Endothelial cell (in vitro differentiated cells): ENCODE results near the gene ICAM2. TPM values are rescaled to one million over a fixed set of nuclear protein-coding genes. Genes with fewer than 3 reads are reported as not detected.

ENCODE experiments used
- DNase-seq: peaks from one replicate; pipeline ENCODE4 v3.0.0; 2021; ENCODE audit warnings: low spot score
- H3K27ac Mint-ChIP-seq: one replicate; pipeline ENCODE4 v1.8.0; 2021; ENCODE audit warnings: mixed read lengths, inconsistent platforms; ENCODE audit not compliant: unreplicated experiment
- H3K27me3 Mint-ChIP-seq: one replicate; pipeline ENCODE4 v1.8.0; 2021; ENCODE audit warnings: mild to moderate bottlenecking, moderate library complexity, mixed read lengths, inconsistent platforms; ENCODE audit not compliant: unreplicated experiment
- H3K36me3 Mint-ChIP-seq: one replicate; pipeline ENCODE4 v1.8.0; 2021; ENCODE audit warnings: mild to moderate bottlenecking, low read depth, mixed read lengths, inconsistent platforms; ENCODE audit not compliant: unreplicated experiment
- H3K4me1 Mint-ChIP-seq: one replicate; pipeline ENCODE4 v1.8.0; 2021; ENCODE audit warnings: mild to moderate bottlenecking, mixed read lengths, inconsistent platforms; ENCODE audit not compliant: unreplicated experiment
- H3K4me3 Mint-ChIP-seq: one replicate; pipeline ENCODE4 v1.8.0; 2021; ENCODE audit warnings: mild to moderate bottlenecking, mixed read lengths, inconsistent platforms; ENCODE audit not compliant: unreplicated experiment
- H3K9me3 Mint-ChIP-seq: one replicate; pipeline ENCODE4 v1.8.0; 2021; ENCODE audit warnings: mixed read lengths, inconsistent platforms; ENCODE audit not compliant: unreplicated experiment
- CTCF ChIP-seq: fragments of 200-600 bp; sonication (generic); IDR thresholded peaks from one replicate; pipeline ENCODE4 v1.5.0; 2021; ENCODE audit warnings: antibody characterized with exemption; ENCODE audit not compliant: unreplicated experiment
- total RNA-seq: library from RNA; stranded (reverse); fragmentation: NEBNext Ultra II Directional; extraction: Animal tissue kit (Norgen Biotek cat#: 25700); gene quantifications from one replicate; pipeline ENCODE4 v1.2.1, GENCODE V29; 2021; ENCODE audit not compliant: unreplicated experiment

ICAM2 gene
- total RNA-seq, 1 donor from 2014 or later: 52.1 TPM

DNA sequence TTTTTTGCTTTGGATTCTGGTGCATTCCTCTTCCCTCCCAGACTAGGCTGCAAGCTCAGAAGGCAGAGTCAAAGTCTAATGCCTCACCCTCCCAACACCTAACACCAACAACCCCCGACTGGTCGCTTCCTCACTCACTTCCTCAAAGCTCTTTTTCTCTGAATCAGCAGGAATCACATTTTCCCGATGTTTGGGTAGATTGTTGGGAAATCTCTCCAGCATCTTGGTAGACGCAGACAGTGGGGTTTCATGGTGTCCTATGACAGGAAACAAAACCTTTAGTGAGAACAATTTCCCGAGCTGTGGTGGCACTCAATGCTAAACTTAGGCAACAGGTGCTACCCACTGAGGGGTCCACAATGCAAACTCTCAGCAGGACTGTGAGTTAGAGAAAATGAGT, 39.9 kb upstream of the ICAM2 start:
- peaks cover 49% of the 10 kb centered on the region for H3K4me1 Mint-ChIP-seq
- H3K4me3 Mint-ChIP-seq: peak overlapping the region; percentile 32
- H3K9me3 Mint-ChIP-seq: no peaks in the 10 kb centered on the region
- H3K27me3 Mint-ChIP-seq: peaks cover 6% of the 10 kb centered on the region
- DNase-seq: peak; percentile 14
- peaks cover 41% of the 10 kb centered on the region for H3K36me3 Mint-ChIP-seq
- peak overlapping the region; percentile 94 for H3K27ac Mint-ChIP-seq
- no peak for TF ChIP-seq CTCF

DNA sequence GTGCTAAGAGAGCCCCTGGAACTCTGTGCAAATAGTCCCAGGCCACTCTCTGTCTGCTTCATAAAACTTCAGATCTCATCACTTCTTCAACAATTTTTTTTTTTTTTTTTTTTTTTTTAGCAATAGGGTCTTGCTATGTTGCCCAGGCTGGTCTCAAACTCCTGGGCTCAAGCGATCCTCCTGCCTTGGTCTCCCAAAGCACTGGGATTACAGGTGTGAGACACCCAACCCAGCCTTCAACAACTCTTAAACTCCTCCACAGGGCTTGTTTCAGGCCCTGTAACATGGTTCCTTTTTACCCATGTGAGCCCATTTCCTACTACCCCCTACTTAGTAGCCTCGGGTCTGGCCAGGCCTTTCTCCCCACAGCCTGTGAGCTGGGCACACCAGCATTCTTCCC, 39.3 kb upstream of the ICAM2 start:
- Mint-ChIP-seq H3K27me3 (peaks cover 6% of the 10 kb centered on the region), H3K27ac (peak overlapping the region; percentile 94), H3K9me3 (no peaks in the 10 kb centered on the region), H3K36me3 (peaks cover 40% of the 10 kb centered on the region), H3K4me1 (peaks cover 51% of the 10 kb centered on the region), H3K4me3 (peak overlapping the region; percentile 32)
- TF ChIP-seq CTCF: no peak
- no peak for DNase-seq

- no peak for DNase-seq
- peaks cover 37% of the 10 kb centered on the region for H3K36me3 Mint-ChIP-seq
- H3K27ac Mint-ChIP-seq: peak overlapping the region; percentile 31
- no peak for TF ChIP-seq CTCF
- peak overlapping the region; percentile 49 for H3K4me3 Mint-ChIP-seq
- peaks cover 4% of the 10 kb centered on the region for H3K27me3 Mint-ChIP-seq
- no peaks in the 10 kb centered on the region for H3K9me3 Mint-ChIP-seq
- H3K4me1 Mint-ChIP-seq: peaks cover 49% of the 10 kb centered on the region
These were observed 38.2 kb upstream of the ICAM2 start for GRCh38 chr17:64058621-64059020.

- no peak for TF ChIP-seq CTCF
These were observed 37.3 kb upstream of the ICAM2 start for GRCh38 chr17:64057701-64058263.

GRCh38 chr17:64056269-64057005, 36.0 kb upstream of the ICAM2 start:
- Mint-ChIP-seq H3K27ac (no peak overlapping the region), H3K4me3 (peak overlapping the region; percentile 29), H3K9me3 (no peaks in the 10 kb centered on the region), H3K27me3 (peaks cover 6% of the 10 kb centered on the region), H3K4me1 (peaks cover 44% of the 10 kb centered on the region), H3K36me3 (peaks cover 42% of the 10 kb centered on the region)
- no peak for DNase-seq
- no peak for TF ChIP-seq CTCF

More at GRCh38 chr17:64057701-64058263, 37.3 kb upstream of the ICAM2 start:
- Mint-ChIP-seq H3K36me3 (peaks cover 42% of the 10 kb centered on the region), H3K27me3 (peaks cover 4% of the 10 kb centered on the region), H3K9me3 (no peaks in the 10 kb centered on the region), H3K4me3 (no peak overlapping the region), H3K4me1 (peaks cover 44% of the 10 kb centered on the region), H3K27ac (no peak overlapping the region)
- DNase-seq: no peak
